Stimulated activated CD8-positive, alpha-beta memory T cell treated with anti-CD3 and anti-CD28 coated beads, Interleukin-15, amount 100 ng/mL, for 48 hours (primary cell): Measurements from ENCODE around the gene PGBD5.
"Not testable (repeated sequence)": the region's sequence is repeated elsewhere in the genome, so short reads cannot be mapped to it uniquely, and the experiment has no call there.

Experiments used
- DNase-seq, 2 donors: peaks; one replicate each; pipeline ENCODE4 v3.0.0-alpha.2; 2020; ENCODE audit warnings: low read depth in 2 of 2

PGBD5 gene, protein sequence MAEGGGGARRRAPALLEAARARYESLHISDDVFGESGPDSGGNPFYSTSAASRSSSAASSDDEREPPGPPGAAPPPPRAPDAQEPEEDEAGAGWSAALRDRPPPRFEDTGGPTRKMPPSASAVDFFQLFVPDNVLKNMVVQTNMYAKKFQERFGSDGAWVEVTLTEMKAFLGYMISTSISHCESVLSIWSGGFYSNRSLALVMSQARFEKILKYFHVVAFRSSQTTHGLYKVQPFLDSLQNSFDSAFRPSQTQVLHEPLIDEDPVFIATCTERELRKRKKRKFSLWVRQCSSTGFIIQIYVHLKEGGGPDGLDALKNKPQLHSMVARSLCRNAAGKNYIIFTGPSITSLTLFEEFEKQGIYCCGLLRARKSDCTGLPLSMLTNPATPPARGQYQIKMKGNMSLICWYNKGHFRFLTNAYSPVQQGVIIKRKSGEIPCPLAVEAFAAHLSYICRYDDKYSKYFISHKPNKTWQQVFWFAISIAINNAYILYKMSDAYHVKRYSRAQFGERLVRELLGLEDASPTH

GRCh38 chr1:230426246-230427093, at the start of gene PGBD5:
Gene PGBD5 (minus strand): TSS chr1:230426332. CDS start chr1:230425928, 404 bp downstream.
- DNase-seq: peak; percentile 27 to 34

GRCh38 chr1:230474924-230475323, 48.8 kb upstream of the PGBD5 start:
- DNase-seq: not testable (repeated sequence)

DNA sequence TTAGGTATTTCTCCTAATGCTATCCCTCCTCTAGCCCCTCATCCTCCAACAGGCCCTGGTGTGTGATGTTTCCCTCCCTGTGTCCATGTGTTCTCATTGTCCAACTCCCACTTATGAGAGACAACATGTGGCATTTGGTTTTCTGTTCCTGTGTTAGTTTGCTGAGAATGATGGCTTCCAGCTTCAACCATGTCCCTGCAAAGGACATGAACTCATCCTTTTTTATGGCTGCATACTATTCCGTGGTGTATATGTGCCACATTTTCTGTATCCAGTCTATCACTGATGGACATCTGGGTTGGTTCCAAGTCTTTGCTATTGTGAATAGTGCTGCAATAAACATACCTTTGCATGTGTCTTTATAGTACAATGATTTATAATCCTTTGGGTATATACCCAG, 44.6 kb upstream of the PGBD5 start:
- DNase-seq: not testable (repeated sequence)

- no peak for DNase-seq
Measured at GRCh38 chr1:230469271-230469670, 43.1 kb upstream of the PGBD5 start.

DNA sequence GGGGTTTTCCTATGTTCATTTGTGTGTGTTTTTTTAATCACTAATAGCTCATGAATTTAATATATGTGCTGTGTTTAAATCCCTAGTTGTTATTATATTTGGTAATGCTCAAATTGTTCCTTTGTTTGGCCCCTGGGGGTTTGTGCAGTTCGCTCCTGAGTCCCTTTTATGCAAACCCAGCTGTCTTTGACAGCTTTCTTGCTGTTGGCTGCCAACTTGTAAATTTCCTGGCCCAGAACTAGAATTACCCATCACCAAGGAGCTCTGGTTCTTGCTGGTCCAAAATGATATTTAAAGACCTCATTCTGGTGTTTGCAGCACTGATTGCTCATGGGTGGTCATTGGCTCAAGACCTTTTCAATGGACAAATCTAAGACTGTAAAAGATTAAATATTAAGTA, 39.6 kb upstream of the PGBD5 start:
- DNase-seq: no peak

DNA sequence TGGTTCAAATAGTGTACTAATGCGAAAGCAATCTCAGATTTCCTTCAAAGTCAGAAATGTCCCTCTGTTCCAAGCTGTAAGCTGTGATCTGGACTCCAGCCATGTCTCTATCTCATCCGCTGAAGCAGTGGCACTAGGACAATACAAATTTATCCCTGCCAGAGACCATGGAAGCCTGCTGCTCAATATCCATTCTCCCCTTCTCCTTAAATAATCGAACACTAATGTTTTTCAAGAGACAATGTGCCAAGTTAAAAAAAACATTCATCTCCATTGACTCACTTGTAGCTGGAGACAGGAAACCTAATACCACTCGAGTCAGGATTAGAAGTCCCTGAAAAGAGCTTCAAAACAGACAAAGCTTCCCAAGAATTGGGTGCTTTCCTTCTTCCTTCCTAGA, 38.5 kb upstream of the PGBD5 start:
- DNase-seq: no peak

- no peak for DNase-seq
Measured at GRCh38 chr1:230463760-230464159, 37.6 kb upstream of the PGBD5 start.

DNA sequence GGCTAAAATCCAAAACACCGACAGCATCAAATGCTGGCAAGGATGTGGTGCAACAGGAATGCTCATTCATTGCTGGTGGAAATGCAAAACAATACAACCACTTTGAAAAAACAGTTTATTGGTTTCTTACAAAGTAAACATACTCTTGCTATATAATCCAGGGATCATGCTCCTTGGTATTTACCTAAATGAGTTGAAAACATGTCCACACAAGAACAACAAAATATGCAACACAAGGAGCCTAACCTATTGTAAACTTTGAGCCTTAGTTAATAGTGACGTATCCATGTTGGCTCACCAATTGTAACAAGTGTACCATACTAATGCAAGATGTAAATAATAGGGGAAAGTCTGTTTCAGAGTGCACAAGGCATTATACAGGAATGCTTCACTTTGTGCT, 37.2 kb upstream of the PGBD5 start:
- DNase-seq: no peak

- no peak for DNase-seq
Measured at GRCh38 chr1:230459465-230459864, 33.3 kb upstream of the PGBD5 start.

- no peak for DNase-seq
Measured at GRCh38 chr1:230458509-230458908, 32.4 kb upstream of the PGBD5 start.

GRCh38 chr1:230456478-230456877, 30.3 kb upstream of the PGBD5 start:
- DNase-seq: no peak

DNA sequence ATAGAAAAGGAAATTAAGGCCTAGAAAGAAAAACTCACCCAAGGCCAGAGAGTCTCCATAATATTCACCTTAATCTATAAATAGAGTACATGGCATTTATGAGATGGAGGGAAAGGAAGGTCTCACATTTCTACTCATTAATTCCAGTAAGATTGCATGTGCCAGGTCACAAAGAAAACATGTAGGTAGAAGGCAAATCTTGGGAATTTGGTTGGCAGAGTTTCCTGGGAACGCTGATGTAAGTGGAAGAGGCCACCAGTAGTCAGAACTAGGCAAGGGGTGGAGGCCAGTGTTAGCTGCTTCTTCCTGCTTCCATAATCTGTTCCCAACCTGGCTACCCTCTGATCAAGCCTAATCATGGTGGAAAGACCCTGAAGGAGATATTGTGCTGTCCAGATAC, 29.2 kb upstream of the PGBD5 start:
- DNase-seq: no peak

DNA sequence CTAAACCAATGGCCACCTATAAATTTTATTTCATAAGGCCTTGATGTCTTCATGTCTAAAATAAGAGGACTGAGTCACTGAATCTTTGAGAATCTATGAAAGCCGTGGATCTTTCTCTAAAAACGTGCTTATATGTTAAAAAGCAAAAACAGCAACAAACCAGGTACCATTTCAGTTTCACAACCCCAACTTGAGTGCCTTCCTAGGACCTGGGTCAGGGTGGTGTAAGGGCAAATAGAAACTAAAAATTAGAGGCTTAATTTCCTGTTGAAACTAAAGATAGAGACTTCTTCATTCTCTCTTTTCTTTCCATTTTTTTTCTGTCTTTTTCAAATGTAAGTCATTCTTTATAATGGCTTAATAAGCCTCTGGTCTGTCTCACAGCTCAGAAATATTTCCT, 27.2 kb upstream of the PGBD5 start:
- no peak for DNase-seq

DNA sequence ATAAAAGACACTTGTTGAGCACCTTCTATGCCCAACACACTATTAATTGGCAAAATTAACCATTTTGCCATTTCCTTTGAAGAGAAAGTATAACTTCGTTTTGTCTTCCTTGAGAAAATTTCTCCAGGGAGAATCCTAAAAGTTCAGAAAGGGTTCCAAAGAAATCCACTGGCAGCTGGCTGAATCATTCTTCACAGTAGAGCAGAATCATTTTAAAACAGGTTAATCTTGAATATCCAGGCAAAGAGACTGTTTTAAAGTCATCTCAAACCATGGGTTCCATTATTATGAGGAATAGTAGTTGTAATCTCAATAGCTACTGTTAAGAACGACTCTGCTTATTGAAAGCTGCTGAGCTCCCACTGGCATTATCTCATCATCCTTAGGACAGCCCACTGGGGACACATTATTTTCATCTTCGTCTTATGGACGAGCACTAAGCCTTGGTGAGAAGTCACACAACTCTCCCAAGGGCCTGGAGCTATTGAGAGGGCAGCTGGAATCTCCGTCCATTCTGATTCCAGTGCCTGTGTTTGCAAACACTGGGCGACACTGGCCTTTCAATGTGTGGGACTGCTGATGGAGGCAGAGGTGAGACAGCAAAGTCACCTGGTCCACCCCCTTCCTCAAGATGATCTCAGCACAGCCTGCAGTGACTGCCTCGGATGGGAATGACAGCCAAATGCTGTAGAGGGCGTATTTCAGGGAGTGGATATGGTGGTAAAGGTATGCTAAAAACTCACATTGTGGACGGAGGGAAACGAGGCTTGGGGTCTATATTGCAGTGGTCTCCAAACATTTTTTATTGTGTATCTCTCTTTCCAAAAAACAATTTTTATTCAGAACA, 15.3 kb upstream of the PGBD5 start:
- no peak for DNase-seq

- no peak for DNase-seq
Measured at GRCh38 chr1:230435108-230435507, 9.0 kb upstream of the PGBD5 start.

- no peak for DNase-seq
Measured at GRCh38 chr1:230431527-230431926, 5.4 kb upstream of the PGBD5 start.

DNA sequence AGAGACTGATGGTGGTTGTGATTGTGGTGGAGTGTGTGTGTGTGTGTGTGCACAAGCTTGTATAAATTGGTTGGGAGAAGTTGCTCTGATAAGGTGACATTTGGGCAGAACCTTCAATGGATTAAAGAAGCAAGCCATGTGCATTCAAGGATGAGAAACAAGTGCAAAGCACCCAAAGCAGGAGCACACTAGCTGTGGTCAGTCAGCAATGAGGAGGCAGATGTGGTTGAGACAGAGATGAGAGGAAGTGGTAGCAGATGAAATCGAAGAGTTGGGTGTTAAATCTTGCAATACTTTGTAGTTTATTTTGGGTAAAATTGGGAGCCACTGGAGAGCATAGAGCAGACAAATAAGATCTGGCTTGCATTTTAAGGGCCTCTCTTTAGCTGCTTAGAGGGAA, 4.4 kb upstream of the PGBD5 start:
- DNase-seq: no peak

- DNase-seq: no peak
Measured at GRCh38 chr1:230429067-230429735, 3.1 kb upstream of the PGBD5 start.

DNA sequence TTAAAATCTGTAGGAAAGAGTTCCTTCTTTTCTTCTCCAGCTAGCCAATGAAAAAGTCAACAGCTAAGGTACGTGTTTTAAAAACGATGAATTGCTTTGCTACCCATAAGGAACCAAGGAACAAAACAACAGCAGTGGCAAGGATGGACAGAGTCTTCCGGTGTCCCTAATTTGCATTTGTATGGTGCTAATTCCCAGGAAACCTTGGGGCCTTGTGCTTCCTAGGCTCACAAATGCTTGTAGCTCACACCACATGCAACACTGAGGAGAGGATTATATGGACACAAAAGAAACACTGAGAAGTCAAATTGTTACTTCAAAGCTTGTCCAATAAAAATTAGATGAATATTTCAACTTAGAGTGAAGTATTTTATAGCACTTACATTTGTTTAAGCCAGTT, 1.8 kb upstream of the PGBD5 start:
- no peak for DNase-seq

GRCh38 chr1:230427094-230427876, 1.2 kb upstream of the PGBD5 start:
- no peak for DNase-seq
